ENCODE measurements around the gene ZNF385C. TPM values are rescaled to one million over a fixed set of nuclear protein-coding genes. Genes with fewer than 3 reads are reported as not detected.

The ZNF385C gene
- total RNA-seq, 4 donors from 2014 or later = 0.53 to 1.3 TPM; not detected in 2

- TF ChIP-seq CTCF (IDR thresholded peaks at IDR 0.05) (no peak), POLR2A (IDR thresholded peaks at IDR 0.05) (no peak)
- Histone ChIP-seq H3K27ac (peak overlapping the region in 2 of 4 donors; percentile 29 to 72), H3K9me3 (no peaks in the 10 kb centered on the region), H3K4me3 (no peak overlapping the region), H3K27me3 (no peaks in the 10 kb centered on the region), H3K4me1 (peaks cover 0 to 12% (median 0%) of the 10 kb centered on the region in 4 donors), H3K36me3 (peaks cover 0 to 88% (median 0%) of the 10 kb centered on the region in 3 donors)
- DNase-seq = no peak
These were observed 101.5 kb downstream of the ZNF385C start for GRCh38 chr17:41996855-41997164.

GRCh38 chr17:41992576-41992975 is 105.7 kb downstream of the ZNF385C start:
- Histone ChIP-seq H3K27me3 (no peaks in the 10 kb centered on the region), H3K9me3 (no peaks in the 10 kb centered on the region), H3K4me3 (no peak overlapping the region), H3K4me1 (peaks cover 0 to 7% (median 0%) of the 10 kb centered on the region in 4 donors), H3K36me3 (peaks cover 0 to 97% (median 0%) of the 10 kb centered on the region in 3 donors), H3K27ac (no peak overlapping the region)
- DNase-seq = no peak
- TF ChIP-seq POLR2A (IDR thresholded peaks at IDR 0.05) (no peak), CTCF (IDR thresholded peaks at IDR 0.05) (no peak)

DNA sequence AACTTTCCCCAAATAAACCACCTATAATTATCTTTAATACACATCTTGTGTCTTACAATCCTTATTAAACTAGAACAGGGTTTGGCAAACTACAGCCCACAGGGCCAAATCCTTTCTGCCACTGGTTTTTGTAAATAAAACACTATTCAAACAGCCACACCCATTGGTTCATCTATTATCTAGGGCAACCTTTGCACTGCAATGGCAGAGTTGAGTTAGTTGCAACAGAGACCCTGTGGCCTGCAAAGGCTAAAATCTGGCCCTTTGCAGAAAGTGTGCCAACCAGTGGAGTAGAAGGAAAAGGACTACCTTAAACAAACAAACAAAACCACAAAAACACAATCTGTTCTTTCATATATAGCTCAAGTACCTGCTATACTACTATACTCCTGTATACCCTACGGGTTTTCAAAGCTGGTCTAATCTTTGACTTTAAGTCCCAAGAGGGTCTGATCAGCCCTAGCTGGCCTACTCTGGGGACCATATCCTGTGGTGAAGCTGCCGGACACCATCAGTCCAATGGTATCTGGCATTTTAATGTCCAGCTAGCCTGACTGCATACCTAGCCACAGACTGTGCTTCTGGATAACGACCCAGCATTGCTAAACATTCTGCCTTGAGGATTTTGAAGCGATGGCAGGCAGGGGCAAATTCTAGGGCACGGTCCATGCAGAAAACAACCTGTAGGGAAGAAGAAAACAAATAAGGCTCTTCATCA is 108.4 kb downstream of the ZNF385C start:
- no peak for TF ChIP-seq POLR2A (IDR thresholded peaks at IDR 0.05)
- H3K4me3 ChIP-seq = no peak overlapping the region
- H3K36me3 ChIP-seq = peaks cover 0 to 94% (median 0%) of the 10 kb centered on the region in 3 donors
- H3K27ac ChIP-seq = peak overlapping the region in 1 of 4 donors; percentile 12
- DNase-seq = no peak
- H3K4me1 ChIP-seq = peaks cover 0 to 7% (median 0%) of the 10 kb centered on the region in 4 donors
- H3K27me3 ChIP-seq = no peaks in the 10 kb centered on the region
- H3K9me3 ChIP-seq = no peaks in the 10 kb centered on the region

DNA sequence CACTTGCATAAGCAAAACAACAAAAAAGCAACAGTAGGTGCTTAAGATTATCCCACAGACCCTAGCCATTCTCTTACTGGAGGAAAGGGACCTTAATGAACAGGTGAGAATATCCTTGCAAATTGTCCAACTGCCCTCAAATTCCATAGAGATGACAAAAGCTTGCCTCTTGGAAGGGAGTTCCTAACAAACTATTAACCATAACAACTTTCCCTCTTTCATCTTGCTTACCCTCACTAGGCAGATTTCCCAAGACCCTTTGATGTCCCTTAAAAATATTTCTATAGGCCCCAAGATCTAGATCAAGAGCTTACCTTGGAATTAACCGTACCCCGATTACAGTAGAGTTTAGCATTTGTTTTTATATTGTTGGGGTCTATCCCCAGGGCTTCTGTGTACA is 109.9 kb downstream of the ZNF385C start:
- no peak for TF ChIP-seq POLR2A (IDR thresholded peaks at IDR 0.05)
- no peak for TF ChIP-seq CTCF (IDR thresholded peaks at IDR 0.05)
- DNase-seq = no peak

DNA sequence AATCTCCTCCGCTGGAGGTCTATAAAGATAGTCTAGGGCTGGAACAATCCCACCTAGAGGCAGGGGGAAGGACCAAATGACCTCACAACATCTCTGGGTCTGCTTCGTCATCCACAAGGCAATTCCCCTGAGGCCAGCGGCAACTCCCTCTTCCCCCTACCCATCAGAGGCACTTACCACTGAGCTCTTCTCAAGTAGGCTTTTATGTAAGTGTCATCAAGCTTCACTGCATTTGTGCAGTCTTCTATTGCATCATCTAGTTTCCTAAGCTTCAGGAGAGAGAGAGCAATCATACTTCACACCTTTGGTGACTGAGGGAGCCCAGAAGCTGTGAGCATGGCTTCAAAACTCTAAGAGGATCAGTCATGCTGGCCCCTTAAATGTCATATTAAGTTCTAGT is 110.6 kb downstream of the ZNF385C start:
- peaks cover 0 to 93% (median 0%) of the 10 kb centered on the region in 3 donors for H3K36me3 ChIP-seq
- H3K9me3 ChIP-seq = no peaks in the 10 kb centered on the region
- H3K27me3 ChIP-seq = no peaks in the 10 kb centered on the region
- H3K4me3 ChIP-seq = no peak overlapping the region
- DNase-seq = no peak
- peaks cover 0 to 7% (median 0%) of the 10 kb centered on the region in 4 donors for H3K4me1 ChIP-seq
- no peak overlapping the region for H3K27ac ChIP-seq
- no peak for TF ChIP-seq CTCF (IDR thresholded peaks at IDR 0.05)
- no peak for TF ChIP-seq POLR2A (IDR thresholded peaks at IDR 0.05)

More for the DNA sequence above, 109.9 kb downstream of the ZNF385C start:
- Histone ChIP-seq H3K36me3 (peaks cover 0 to 93% (median 0%) of the 10 kb centered on the region in 3 donors), H3K4me3 (no peak overlapping the region), H3K4me1 (peaks cover 0 to 7% (median 0%) of the 10 kb centered on the region in 4 donors), H3K27me3 (no peaks in the 10 kb centered on the region), H3K27ac (no peak overlapping the region), H3K9me3 (no peaks in the 10 kb centered on the region)

GRCh38 chr17:41986634-41987033 is 111.6 kb downstream of the ZNF385C start:
- H3K9me3 ChIP-seq = no peaks in the 10 kb centered on the region
- peaks cover 0 to 7% (median 0%) of the 10 kb centered on the region in 4 donors for H3K4me1 ChIP-seq
- DNase-seq = no peak
- H3K27ac ChIP-seq = no peak overlapping the region
- no peak overlapping the region for H3K4me3 ChIP-seq
- H3K36me3 ChIP-seq = peaks cover 0 to 93% (median 0%) of the 10 kb centered on the region in 3 donors
- TF ChIP-seq POLR2A (IDR thresholded peaks at IDR 0.05) (no peak), CTCF (IDR thresholded peaks at IDR 0.05) (no peak)
- no peaks in the 10 kb centered on the region for H3K27me3 ChIP-seq
